ENCODE measurements around the gene ARID3A.

DNA sequence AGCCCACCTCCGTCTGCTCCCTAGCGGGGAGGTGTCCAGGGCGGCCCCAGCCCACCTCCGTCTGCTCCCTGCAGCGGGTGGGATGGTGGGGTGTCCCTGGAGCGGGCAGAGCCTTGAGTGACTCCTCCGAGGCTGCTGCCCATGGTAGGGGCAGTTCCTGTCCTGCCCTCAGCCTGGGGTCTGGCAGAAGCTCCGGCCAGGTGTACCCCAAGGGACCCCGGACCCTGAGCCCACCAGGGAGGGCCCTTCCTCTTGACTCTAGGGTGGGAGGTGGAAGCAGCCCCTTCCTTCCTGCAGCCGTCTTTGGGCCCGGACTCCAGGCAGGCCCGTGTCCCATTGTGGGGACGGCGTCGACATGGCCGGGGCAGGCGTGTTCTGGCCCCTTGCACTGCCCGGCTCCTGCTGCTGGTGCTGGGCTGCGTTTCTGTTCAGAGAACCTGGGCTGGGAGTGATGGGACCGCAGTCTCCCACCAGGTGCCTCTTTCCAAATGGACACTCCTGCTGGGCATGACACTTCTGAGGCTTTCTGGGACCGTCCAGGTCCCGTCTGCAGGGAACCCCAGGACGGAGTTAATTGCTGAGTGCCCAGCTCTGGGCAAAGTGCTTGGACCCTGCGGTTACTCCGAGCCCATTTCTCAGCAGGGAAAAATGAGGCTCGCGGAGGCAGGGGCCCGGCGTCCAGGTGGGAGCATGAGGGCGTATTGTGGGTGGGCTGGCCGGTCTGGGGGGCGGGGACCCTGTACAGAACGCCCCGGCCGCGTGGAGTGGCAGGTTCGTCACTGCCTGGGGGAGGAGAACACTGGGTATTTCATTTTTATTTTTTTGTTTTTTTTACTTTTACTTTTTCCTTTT, 19.8 kb downstream of the ARID3A start:
- TF ChIP-seq, protein P1, sequence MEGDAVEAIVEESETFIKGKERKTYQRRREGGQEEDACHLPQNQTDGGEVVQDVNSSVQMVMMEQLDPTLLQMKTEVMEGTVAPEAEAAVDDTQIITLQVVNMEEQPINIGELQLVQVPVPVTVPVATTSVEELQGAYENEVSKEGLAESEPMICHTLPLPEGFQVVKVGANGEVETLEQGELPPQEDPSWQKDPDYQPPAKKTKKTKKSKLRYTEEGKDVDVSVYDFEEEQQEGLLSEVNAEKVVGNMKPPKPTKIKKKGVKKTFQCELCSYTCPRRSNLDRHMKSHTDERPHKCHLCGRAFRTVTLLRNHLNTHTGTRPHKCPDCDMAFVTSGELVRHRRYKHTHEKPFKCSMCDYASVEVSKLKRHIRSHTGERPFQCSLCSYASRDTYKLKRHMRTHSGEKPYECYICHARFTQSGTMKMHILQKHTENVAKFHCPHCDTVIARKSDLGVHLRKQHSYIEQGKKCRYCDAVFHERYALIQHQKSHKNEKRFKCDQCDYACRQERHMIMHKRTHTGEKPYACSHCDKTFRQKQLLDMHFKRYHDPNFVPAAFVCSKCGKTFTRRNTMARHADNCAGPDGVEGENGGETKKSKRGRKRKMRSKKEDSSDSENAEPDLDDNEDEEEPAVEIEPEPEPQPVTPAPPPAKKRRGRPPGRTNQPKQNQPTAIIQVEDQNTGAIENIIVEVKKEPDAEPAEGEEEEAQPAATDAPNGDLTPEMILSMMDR (conservative IDR thresholded peaks at IDR 0.05) = no peak
- no peak for TF ChIP-seq ZFX (IDR thresholded peaks at IDR 0.05)
